ENCODE results near the gene AIFM2. TPM values are rescaled to one million over a fixed set of nuclear protein-coding genes. Genes with fewer than 3 reads are reported as not detected.
A peak's percentile ranks its signal among the peaks of the same experiment; 100 is the strongest.

The AIFM2 gene
- total and polyA plus RNA-seq, 9 of the 15 experiments (the other 6 are each of a cell fraction or from before 2014, with no cell fraction given): 2.7 to 14.1 (median 9.2) TPM

DNA sequence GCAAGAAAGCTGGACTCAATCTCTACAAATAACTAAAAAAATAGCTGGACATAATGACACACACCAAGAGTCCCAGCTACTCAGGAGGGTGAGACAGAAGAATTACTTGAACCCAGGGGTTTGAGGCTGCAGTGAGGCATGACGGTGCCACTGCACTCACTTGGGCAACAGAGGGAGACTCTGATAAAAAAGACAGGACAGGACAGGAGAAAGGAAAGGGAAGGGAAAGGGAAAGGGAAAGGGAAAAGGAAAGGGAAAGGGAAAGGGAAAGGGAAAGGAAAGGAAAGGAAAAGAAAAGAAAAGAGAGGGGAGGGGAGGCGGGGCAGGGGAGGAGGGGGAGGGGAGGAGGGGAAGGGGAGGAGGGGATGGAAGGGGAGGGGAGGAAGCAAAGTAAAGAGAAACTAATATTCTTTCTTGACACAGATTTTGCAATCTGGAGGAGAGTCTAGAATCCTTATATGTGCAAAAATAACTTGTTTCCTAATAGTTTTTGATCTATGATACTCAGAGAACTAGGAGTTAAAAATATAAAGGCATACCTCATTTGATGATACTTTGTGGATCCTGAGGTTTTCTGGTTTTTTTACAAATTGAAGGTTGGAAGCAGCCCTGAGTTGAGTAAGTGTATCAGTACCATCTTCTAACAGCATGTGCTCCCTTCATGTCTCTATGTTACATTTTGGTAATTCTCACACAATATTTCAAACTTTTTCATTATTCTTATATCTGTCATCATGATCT lies 29.7 kb upstream of the AIFM2 start (continued):
- TF ChIP-seq, protein P1, sequence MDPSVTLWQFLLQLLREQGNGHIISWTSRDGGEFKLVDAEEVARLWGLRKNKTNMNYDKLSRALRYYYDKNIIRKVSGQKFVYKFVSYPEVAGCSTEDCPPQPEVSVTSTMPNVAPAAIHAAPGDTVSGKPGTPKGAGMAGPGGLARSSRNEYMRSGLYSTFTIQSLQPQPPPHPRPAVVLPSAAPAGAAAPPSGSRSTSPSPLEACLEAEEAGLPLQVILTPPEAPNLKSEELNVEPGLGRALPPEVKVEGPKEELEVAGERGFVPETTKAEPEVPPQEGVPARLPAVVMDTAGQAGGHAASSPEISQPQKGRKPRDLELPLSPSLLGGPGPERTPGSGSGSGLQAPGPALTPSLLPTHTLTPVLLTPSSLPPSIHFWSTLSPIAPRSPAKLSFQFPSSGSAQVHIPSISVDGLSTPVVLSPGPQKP (CRISPR knock-in tag; IDR thresholded peaks at IDR 0.05): no peak
- TF ChIP-seq, protein P2, sequence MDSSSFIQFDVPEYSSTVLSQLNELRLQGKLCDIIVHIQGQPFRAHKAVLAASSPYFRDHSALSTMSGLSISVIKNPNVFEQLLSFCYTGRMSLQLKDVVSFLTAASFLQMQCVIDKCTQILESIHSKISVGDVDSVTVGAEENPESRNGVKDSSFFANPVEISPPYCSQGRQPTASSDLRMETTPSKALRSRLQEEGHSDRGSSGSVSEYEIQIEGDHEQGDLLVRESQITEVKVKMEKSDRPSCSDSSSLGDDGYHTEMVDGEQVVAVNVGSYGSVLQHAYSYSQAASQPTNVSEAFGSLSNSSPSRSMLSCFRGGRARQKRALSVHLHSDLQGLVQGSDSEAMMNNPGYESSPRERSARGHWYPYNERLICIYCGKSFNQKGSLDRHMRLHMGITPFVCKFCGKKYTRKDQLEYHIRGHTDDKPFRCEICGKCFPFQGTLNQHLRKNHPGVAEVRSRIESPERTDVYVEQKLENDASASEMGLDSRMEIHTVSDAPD (CRISPR knock-in tag; IDR thresholded peaks at IDR 0.05): no peak
- TF ChIP-seq ARID2 (IDR thresholded peaks at IDR 0.05): no peak
- TF ChIP-seq, protein P3, sequence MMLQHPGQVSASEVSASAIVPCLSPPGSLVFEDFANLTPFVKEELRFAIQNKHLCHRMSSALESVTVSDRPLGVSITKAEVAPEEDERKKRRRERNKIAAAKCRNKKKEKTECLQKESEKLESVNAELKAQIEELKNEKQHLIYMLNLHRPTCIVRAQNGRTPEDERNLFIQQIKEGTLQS (IDR thresholded peaks at IDR 0.05): no peak
- TF ChIP-seq, protein P3 (CRISPR knock-in tag; conservative IDR thresholded peaks at IDR 0.05): no peak

DNA sequence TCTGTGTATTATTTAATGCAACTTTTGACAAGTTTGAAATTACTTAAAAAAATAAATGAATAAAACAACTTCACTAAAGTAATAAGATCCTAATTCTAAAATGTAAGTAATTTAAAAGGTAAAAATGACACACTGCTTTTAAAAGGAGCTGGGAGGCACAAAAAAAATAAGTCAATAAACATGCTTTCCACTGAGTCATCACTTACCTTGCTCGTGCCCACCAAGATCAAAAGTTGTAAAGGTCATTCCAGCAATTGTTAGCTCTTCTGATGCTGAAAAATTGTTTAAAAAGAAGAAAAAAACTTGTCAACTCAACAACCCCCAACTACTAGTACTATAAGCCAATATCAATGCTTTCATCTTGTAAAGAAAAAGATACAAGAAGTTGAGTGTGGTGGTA lies 28.2 kb upstream of the AIFM2 start:
- no peaks in the 10 kb centered on the region for H3K27me3 ChIP-seq (ENCODE audit: control insufficient read depth in 2 of 2, insufficient read depth in 2 of 2, low read length in 2 of 2)
- BruUV-seq (replicated peaks): no TSS peak
- POLR2A ChIA-PET: interaction anchor here (0.9 to 1.4 kb wide), 3 partner anchors 8 to 10 kb away, joined by 4 to 15 read pairs (median 5); partner anchors contain the start of gene SAR1A
- intact Hi-C loops (cut with micrococcal nuclease) (no loop called here), in situ Hi-C loops (cut with MboI) (no loop called here)
- peaks cover 90% of the 10 kb centered on the region for H3K36me3 ChIP-seq (ENCODE audit: control insufficient read depth, insufficient read depth, low read length)
- no peak overlapping the region for H3K27ac ChIP-seq (ENCODE audit: extremely low read depth, low read depth, low read length)
- no peaks in the 10 kb centered on the region for H3K9me1 ChIP-seq (ENCODE audit: control insufficient read depth, insufficient read depth, low read length)
- no peak overlapping the region for H3K4me3 ChIP-seq
- DNase-seq (ENCODE audit: extremely low read depth in 1 of 4, low spot score in 3 of 4) (no peak), ATAC-seq (no peak), FAIRE-seq (no peak)
- H4K20me1 ChIP-seq (replicated peaks; ENCODE audit: control insufficient read depth, insufficient read depth, low read length): peaks cover 32% of the 10 kb centered on the region
- H3K79me2 ChIP-seq (ENCODE audit: control insufficient read depth, insufficient read depth, low read length): peaks cover 63% of the 10 kb centered on the region
- no peak overlapping the region for H2AFZ ChIP-seq (ENCODE audit: low read depth, low read length)
- TF ChIP-seq ZNF316 (IDR thresholded peaks at IDR 0.05) (peak; percentile 50; the same call in 1 of the 2 replicates), POLR2H (tag; IDR thresholded peaks at IDR 0.05; ENCODE audit: low read depth) (no peak)
- H3K4me1 ChIP-seq (replicated peaks in 1 of 2; ENCODE audit: control insufficient read depth in 2 of 2, insufficient read depth in 2 of 2, low read length in 2 of 2): peaks cover 0 to 21% of the 10 kb centered on the region in 2 experiments; a peak in 4 of 5 replicates
- CTCF ChIA-PET (ENCODE audit: low intra/inter-chr PET ratio): no interaction called here
- no peaks in the 10 kb centered on the region for H3K9me3 ChIP-seq (replicated peaks; ENCODE audit: control insufficient read depth, insufficient read depth, low read depth, low read length)
- no peak overlapping the region for H3K4me2 ChIP-seq (ENCODE audit: insufficient read depth, low read length)
- no peak overlapping the region for H3K9ac ChIP-seq (ENCODE audit: insufficient read depth in 1 of 2, low read depth in 2 of 2, low read length in 2 of 2)
- 64% methylated on average over 1 of the region's 1 CpG for WGBS (ENCODE audit: insufficient coverage, low coverage, missing lambda C conversion rate)
